HG03045 (cell line): ENCODE data around the gene PEX13.
"Not testable (repeated sequence)": the region's sequence is repeated elsewhere in the genome, so short reads cannot be mapped to it uniquely, and the experiment has no call there.

Source experiments
- ATAC-seq: cut with Tn5 transposase; IDR thresholded peaks from one replicate; pipeline ENCODE4 v1.9.1; 2021; ENCODE audit warnings: mild to moderate bottlenecking, moderate library complexity; ENCODE audit not compliant: unreplicated experiment

Gene PEX13

DNA sequence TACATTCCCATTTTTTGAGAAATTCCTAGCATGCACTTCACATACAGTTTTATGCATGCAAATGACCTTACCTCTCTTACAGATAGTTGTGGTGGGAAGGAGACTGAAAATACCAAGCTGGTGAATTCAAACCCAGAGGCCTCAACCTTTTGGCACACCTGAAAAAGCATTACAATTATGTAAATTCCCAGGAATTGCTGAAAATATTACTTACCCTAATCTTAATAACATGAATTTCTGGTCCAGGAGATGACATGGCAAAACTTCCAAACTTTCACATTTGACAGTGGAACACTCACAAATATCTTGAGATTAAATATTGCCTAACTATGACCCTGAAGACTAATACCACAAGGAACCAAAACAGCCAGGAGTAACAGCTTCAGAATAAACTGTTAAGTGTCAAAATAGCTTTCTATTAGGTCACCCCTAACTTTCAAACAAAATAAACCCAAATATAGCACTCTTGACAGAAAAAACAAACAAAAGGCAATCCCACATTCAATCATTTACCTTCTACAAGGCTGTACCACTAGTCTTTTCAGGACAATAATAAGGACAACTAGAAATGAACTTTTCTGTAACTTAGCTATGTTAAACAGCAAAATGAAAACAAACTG lies 10.9 kb upstream of the PEX13 start:
- ATAC-seq: no peak

GRCh38 chr2:61009355-61009754 lies 8.2 kb upstream of the PEX13 start:
- no peak for ATAC-seq

DNA sequence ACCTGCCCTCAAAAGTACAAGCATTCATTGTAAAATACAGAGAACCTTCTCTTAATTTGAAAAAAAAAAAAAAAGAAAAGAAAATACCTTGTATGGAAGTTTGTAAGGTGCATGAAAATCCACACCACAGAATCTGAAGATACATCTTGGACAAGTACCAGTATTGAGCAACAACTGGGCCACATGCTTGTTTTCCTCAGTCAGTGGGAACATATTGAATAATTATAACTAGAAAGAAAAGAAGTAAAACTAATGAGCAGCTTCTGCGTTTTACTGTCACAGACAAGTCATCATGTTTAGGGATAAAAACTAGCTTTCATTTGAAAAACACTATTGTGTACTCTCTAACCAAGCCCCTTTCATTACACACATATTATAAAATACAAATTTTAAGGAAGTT lies 5.8 kb upstream of the PEX13 start:
- no peak for ATAC-seq

DNA sequence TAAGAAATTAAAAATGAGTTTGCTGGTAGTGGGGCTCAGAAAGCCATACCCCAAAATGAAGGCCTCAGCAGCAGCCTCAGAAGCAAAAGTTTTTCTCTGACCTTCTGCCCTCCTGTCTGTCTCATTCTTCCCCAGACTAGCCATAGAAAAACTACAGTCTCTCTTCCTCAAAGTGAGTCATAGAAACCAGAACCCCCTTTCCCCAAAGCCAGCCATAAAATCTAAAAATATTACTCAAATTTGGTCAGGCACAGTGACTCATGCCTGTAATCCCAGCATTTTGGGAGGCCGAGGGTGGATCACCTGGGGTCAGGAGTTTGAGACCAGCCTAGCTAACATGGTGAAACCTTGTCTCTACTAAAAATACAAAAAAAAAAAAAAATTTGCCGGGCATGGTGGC lies 5.2 kb upstream of the PEX13 start:
- not testable (repeated sequence) for ATAC-seq

GRCh38 chr2:61013382-61013781 lies 4.1 kb upstream of the PEX13 start:
- no peak for ATAC-seq

DNA sequence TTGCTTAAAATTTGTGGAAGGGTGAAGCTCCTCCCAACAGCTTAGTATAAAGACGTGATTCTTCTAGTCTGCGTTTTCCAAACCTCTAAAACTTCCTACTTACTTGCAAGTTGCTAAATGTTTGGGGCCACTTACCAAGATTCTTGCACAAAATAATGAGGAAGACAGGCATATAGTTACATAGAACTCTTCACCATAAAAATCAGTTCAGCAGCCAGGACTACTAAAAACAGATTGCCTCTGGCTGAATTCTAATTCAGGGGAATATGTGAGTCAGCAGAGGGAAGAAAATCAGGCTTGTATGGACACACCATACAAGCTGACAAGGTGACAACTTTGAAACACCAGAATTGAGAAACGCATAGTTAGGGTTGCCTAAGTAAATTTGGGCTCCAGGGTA lies 2.8 kb upstream of the PEX13 start:
- ATAC-seq: no peak

DNA sequence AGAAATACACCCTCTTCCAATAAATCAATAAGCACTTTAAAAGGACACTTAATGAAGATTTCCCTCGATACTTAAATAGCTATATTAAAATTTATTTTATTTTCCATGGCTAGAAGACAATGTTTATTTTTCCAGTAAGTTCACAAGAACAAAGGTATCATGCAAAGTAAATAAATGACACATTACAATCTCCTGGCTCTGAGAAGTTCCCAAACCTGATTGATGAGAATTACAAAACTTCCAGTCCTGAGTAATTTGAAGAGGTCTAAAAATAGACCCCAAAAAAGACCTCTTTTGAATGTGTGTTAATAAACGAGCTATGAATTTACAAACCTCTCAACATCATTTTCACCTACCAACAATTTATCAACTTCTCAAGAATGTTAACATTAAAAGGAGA lies 1.5 kb upstream of the PEX13 start:
- ATAC-seq: no peak

GRCh38 chr2:61016392-61017002 lies 1.0 kb upstream of the PEX13 start:
- peak; percentile 20 for ATAC-seq

DNA sequence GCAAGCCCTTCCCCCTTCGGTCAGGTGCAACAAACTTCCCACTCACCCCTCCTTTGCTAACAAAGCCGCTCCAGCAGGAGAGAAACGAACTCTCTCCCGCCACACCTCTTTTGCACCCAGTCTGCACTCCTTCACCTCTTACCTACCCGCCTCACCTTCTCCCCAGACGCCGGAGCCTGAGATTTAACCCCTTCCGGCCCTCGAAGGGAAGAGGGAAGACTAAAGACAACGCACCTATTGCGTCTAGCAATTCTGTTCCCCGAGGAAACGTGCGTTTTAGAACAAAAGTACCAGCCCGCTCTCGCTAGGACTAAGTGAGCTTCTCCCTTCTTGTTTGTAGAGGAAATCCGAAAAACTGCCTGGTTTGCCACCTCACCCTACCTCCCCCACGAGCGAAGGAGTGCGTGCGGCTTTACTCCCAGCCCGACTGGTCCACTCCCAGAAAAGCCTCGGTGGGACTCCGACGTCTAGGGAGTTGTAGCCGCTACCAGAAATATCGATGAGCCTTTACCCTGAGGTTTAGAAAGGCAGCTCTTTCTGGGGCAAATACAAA lies 441 bp upstream of the PEX13 start:
- peak; percentile 63 for ATAC-seq

DNA sequence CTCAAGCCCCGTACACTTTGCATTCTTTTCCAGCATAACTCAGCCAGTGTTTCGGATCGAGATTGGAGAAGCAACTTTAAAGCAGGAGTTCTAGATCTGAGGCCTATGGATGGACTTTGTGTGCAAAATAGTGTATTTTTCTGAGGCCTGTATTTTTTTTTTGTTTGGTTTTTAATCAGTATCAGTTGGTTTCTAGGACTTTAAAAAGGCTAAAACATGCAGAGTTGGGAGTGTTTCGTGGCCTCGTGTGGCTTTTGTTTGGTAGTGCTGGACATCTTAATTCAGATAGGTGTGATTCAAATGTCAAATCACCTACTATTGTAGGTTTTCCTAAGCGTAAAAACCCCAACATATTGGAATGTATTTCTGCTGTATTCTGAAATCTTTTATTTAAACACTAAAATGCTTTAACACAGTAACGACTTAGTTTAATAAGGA lies 817 bp downstream of the PEX13 start:
- no peak for ATAC-seq

DNA sequence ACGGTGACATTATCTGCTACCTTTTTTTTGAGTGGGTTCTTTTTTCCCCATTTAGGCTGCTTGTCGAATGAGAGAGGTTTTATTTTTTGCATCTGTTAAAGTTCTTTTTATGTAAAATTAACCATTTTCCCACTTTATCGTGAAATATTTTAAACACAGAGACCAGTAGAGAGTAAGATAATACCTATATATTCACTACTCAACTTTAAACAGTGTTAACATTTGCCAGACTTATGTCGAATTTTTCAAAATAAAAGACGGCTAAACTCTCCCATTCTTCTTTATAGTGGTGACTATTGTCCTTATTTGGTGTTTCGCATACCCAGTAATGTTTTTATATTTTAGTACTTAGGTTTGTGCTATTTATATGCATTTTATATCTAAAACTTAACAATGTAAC lies 1.3 kb downstream of the PEX13 start:
- no peak for ATAC-seq

- ATAC-seq: no peak
Measured at GRCh38 chr2:61021228-61021660, 3.7 kb downstream of the PEX13 start.

DNA sequence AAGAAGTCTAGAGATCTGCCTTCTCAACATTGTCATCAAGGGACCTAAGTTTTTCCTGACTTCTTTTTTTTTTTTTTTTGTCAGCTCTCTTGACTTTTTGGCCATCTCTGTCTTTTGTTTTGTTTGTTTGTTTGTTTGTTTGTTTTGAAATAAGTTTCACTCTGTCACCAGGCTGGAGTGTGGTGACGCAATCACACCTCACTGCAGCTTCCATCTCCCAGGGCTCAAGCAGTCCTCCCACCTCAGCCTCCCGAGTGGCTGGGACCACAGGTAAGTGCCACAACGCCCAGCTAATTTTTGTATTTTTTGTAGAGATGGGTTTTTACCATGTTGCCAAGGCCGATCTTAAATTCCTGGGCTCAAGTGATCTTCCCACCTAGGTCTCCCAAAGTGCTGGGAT lies 6.2 kb downstream of the PEX13 start:
- no peak for ATAC-seq

DNA sequence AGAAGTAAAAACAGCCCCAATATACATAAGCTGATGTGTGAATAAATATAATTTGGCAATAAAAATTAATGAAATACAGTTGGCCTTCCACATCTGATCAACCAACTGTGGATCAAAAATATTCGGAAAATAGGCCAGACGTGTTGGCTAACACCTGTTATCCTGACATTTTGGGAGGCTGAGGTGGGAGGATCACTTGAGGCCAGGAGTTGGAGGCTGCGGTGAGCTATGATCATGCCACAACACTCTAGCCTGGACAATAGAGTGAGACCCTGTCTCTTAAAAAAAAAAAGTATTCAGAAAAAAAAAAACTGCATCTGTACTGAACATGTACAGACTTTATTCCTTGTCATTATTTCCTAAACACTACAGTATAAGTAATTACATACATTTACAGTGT lies 12.0 kb downstream of the PEX13 start:
- no peak for ATAC-seq

DNA sequence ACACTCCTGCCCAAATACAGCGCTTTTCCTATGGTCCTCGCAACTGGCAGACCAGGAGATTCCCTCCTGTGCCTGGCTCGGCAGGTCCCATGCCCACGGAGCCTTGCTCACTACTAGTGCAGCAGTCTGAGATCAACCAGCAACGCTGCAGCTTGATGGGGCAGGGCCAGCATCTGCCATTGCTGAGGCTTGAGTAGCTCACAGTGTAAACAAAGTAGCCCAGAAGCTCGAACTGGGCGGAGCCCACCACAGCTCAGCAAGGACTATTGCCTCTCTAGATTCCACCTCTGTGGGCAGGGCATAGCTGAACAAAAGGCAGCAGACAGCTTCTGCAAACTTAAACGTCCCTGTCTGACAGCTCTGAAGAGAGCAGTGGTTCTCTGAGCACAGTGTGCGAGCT lies 17.1 kb downstream of the PEX13 start:
- ATAC-seq: not testable (repeated sequence)

DNA sequence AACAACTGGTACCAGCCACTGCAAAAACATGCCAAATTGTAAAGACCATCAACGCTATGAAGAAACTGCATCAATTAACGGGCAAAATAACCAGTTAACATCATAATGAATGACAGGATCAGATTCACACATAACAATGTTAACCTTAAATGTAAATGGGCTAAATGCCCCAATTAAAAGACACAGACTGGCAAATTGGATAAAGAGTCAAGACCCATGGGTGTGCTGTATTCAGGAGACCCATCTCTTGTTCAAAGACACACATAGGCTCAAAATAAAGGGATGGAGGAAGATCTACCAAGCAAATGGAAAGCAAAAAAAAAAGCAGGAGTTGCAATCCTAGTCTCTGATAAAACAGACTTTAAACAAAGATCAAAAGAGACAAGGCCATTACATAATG lies 19.1 kb downstream of the PEX13 start:
- not testable (repeated sequence) for ATAC-seq

DNA sequence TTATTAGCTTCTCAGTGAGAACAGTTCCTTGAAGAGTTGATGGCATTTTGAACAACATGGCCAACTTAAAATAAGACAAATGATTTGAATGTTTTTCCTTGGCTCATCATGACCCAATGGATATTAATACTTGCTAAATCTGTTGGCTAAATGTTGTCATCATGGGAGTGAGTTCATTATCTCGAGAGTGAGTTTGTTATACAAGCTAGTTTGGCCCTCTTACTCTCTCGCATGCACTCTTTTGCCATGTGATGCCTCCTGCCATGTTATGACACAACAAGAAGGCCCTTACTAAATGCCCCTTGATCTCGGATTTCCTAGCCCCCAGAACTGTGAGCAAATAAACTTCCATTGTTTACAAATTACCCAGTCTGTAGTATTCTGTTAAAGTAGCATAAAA lies 25.3 kb downstream of the PEX13 start:
- no peak for ATAC-seq

- no peak for ATAC-seq
Measured at GRCh38 chr2:61044636-61045035, 27.1 kb downstream of the PEX13 start.

- ATAC-seq: no peak
Measured at GRCh38 chr2:61045226-61045625, 27.7 kb downstream of the PEX13 start.

GRCh38 chr2:61045999-61046398 lies 28.5 kb downstream of the PEX13 start:
- no peak for ATAC-seq

DNA sequence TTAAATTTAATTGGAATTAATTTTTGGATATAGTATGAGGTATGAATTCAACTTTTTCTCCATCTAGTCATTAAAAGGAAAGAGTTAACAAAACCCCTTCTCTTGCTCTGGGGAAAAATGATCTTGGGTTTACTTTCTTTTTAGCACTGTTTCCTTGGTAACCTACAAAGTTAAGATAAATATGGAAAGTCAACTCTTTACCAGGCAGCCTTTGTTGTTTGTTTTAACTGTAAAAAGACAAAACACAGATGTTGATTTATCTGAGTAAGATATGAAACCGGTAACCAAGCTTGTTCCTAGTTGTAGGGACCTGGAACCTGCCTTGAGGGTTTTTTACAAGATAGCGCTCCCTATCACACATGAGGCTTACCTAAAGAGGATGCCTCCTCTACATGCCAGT lies 38.0 kb downstream of the PEX13 start:
- no peak for ATAC-seq

DNA sequence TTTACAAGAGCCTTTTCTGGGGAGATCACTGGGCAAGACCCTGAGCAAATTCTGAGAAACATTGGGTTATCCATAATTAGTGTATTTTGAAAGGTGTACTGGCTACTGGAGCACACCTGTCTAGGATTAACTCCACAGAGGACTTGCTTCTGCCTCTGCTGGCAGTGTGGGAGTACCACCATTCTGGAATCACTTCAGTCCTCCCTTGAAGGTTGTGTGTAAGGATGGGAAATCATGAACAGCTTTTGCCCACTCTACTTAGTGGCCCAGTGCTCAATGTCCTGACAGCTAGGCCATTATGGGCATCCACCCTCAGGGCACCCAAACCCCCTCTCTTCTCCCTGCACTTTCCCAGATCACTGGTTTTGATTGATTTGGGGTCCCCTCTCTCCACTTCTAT lies 40.0 kb downstream of the PEX13 start:
- ATAC-seq: no peak

DNA sequence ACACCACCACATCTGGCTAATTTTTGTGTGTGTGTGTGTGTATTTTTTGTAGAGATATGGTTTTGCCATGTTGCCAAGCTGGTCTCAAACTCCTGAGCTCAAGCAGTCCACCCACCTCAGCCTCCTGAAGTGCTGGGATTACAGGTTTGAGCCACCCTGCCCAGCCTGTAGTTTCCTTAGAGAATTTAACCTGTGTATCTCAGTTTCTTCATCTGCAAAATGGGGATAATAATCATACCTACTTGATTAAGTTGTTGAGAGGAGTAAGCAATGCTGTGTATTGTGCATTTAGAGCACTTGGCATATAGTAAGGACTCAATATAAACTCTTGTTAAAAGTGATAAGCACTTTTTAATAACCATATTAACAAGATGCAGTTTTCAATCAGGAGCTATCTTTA lies 41.9 kb downstream of the PEX13 start:
- ATAC-seq: no peak
